ENCODE data around the gene SH3TC1.

Gene SH3TC1

GRCh38 chr4:8211251-8211650 is 12.2 kb downstream of the SH3TC1 start:
- no peak for DNase-seq (ENCODE audit: low spot score)
- no peak for TF ChIP-seq CTCF (IDR thresholded peaks at IDR 0.05; ENCODE audit: extremely low read depth, missing control alignments)

GRCh38 chr4:8211737-8212581 is 12.9 kb downstream of the SH3TC1 start:
- TF ChIP-seq CTCF (IDR thresholded peaks at IDR 0.05; ENCODE audit: extremely low read depth, missing control alignments), result no peak

GRCh38 chr4:8212622-8213021 is 13.5 kb downstream of the SH3TC1 start:
- no peak for DNase-seq (ENCODE audit: low spot score)
- no peak for TF ChIP-seq CTCF (IDR thresholded peaks at IDR 0.05; ENCODE audit: extremely low read depth, missing control alignments)

More at GRCh38 chr4:8211737-8212581, 12.9 kb downstream of the SH3TC1 start:
- DNase-seq (ENCODE audit: low spot score), result no peak

GRCh38 chr4:8213121-8213520 is 14.0 kb downstream of the SH3TC1 start:
- no peak for TF ChIP-seq CTCF (IDR thresholded peaks at IDR 0.05; ENCODE audit: extremely low read depth, missing control alignments)
- DNase-seq (ENCODE audit: low spot score), result no peak

- TF ChIP-seq CTCF (IDR thresholded peaks at IDR 0.05; ENCODE audit: extremely low read depth, missing control alignments), result no peak
- DNase-seq (ENCODE audit: low spot score), result no peak
Measured at GRCh38 chr4:8214136-8214535, 15.0 kb downstream of the SH3TC1 start.

GRCh38 chr4:8215001-8215427 is 15.9 kb downstream of the SH3TC1 start:
- DNase-seq (ENCODE audit: low spot score), result no peak
- TF ChIP-seq CTCF (IDR thresholded peaks at IDR 0.05; ENCODE audit: extremely low read depth, missing control alignments), result no peak

- no peak for DNase-seq (ENCODE audit: low spot score)
- TF ChIP-seq CTCF (IDR thresholded peaks at IDR 0.05; ENCODE audit: extremely low read depth, missing control alignments), result no peak
Measured at GRCh38 chr4:8215641-8216442, 16.8 kb downstream of the SH3TC1 start.
